K562 (cell line): ENCODE results near the gene MYO18B.

Experiments used
- CAMTA2 ChIP-seq: fragments of 250-450 bp; sonication (Bioruptor Pico); conservative IDR thresholded peaks from 2 replicates; pipeline ENCODE4 v1.5.1; 2022
- CREB1 ChIP-seq, 2 experiments: sonication (generic) in 1 of 2; formaldehyde crosslinking in 1 of 2; IDR thresholded peaks; 2 replicates each; pipeline versions ENCODE4 v1.6.1 to v1.8.0; 2012 to 2022; ENCODE audit warnings: inconsistent platforms in 1 of 2, mild to moderate bottlenecking in 1 of 2, missing genetic modification reagents in 1 of 2, moderate library complexity in 1 of 2
- CTCF ChIP-seq, 3 experiments: IDR thresholded peaks in 2 of 3; conservative IDR thresholded peaks in 1 of 3; 2 replicates each; pipeline ENCODE4 v1.5.1; 2011 to 2012; ENCODE audit warnings: low read length in 3 of 3, mild to moderate bottlenecking in 3 of 3, control low read depth in 2 of 3, improper control_type of control experiment in 1 of 3, inconsistent platforms in 1 of 3, low read depth in 1 of 3, mixed read lengths in 1 of 3, moderate library complexity in 1 of 3; ENCODE audit not compliant: insufficient read depth in 2 of 3
- E2F6 ChIP-seq, 2 experiments: IDR thresholded peaks; 2 replicates each; pipeline ENCODE4 v1.6.1; 2011; ENCODE audit warnings: borderline replicate concordance in 1 of 2, control low read depth in 1 of 2, low read depth in 1 of 2, low read length in 1 of 2, mild to moderate bottlenecking in 1 of 2, mixed read lengths in 1 of 2, moderate library complexity in 1 of 2; ENCODE audit not compliant: insufficient read depth in 1 of 2, insufficient read length in 1 of 2, poor library complexity in 1 of 2, severe bottlenecking in 1 of 2; ENCODE audit errors: extremely low read depth in 1 of 2
- KLF13 ChIP-seq: fragments of 450-650 bp; IDR thresholded peaks from 2 replicates; pipeline ENCODE4 v1.6.1; 2016; ENCODE audit warnings: missing genetic modification characterization, low read depth, mild to moderate bottlenecking, missing compliant biosample characterization, moderate library complexity, borderline replicate concordance
- PHF8 ChIP-seq: fragments of 200-600 bp; sonication (generic); IDR thresholded peaks from 2 replicates; pipeline ENCODE4 v1.6.1; 2012; ENCODE audit warnings: mixed run types, mild to moderate bottlenecking, inconsistent platforms, low read length, moderate library complexity, borderline replicate concordance
- TBL1XR1 ChIP-seq, 2 experiments: IDR thresholded peaks; 2 replicates each; pipeline ENCODE4 v1.6.1; 2012; ENCODE audit warnings: improper control_type of control experiment in 2 of 2, low read length in 2 of 2, mild to moderate bottlenecking in 1 of 2
- TCF7 ChIP-seq: sonication (generic); IDR thresholded peaks from 2 replicates; pipeline ENCODE4 v1.6.1; 2016; ENCODE audit warnings: antibody characterized with exemption, borderline replicate concordance
- YY1 ChIP-seq, 3 experiments: IDR thresholded peaks; 2 replicates each; pipeline ENCODE4 v1.6.1; 2011; ENCODE audit warnings: low read length in 2 of 3, mild to moderate bottlenecking in 2 of 3, moderate library complexity in 2 of 3, borderline replicate concordance in 1 of 3, control low read depth in 1 of 3, low read depth in 1 of 3; ENCODE audit not compliant: insufficient read depth in 3 of 3, insufficient replicate concordance in 2 of 3, control insufficient read depth in 1 of 3, insufficient read length in 1 of 3; ENCODE audit errors: extremely low read depth in 1 of 3

GRCh38 chr22:25911243-25911972 is 169.4 kb downstream of the MYO18B start:
- no peak for TF ChIP-seq E2F6 (IDR thresholded peaks at IDR 0.05; ENCODE audit: borderline replicate concordance in 1 of 2, extremely low read depth in 1 of 2, insufficient read depth in 1 of 2, insufficient read length in 1 of 2, low read depth in 1 of 2, low read length in 1 of 2, poor library complexity in 1 of 2, severe bottlenecking in 1 of 2)
- TF ChIP-seq TCF7: no peak
- no peak for TF ChIP-seq TBL1XR1 (IDR thresholded peaks at IDR 0.05; ENCODE audit: low read length in 2 of 2)
- no peak for TF ChIP-seq CAMTA2 (CRISPR knock-in tag)
- no peak for TF ChIP-seq YY1 (IDR thresholded peaks at IDR 0.05; ENCODE audit: borderline replicate concordance in 1 of 3, control insufficient read depth in 1 of 3, extremely low read depth in 1 of 3, insufficient read depth in 3 of 3, insufficient read length in 1 of 3, insufficient replicate concordance in 2 of 3, low read depth in 1 of 3, low read length in 2 of 3)
- TF ChIP-seq KLF13 (tag): no peak
- no peak for TF ChIP-seq CREB1 (IDR thresholded peaks at IDR 0.05)
- no peak for TF ChIP-seq CREB1 (CRISPR knock-in tag; IDR thresholded peaks at IDR 0.05)
- TF ChIP-seq CTCF (IDR thresholded peaks at IDR 0.05 in 2 of 3, conservative IDR thresholded peaks at IDR 0.05 in 1 of 3; ENCODE audit: insufficient read depth in 2 of 3, low read depth in 1 of 3, low read length in 3 of 3): no peak
- no peak for TF ChIP-seq PHF8
